Activated T-cell treated with anti-CD3 and anti-CD28 coated beads, Interleukin-2, amount 50 U/mL, for 48 hours (primary cell): ENCODE measurements around the gene HAGHL.

ENCODE experiments used
- DNase-seq, 2 experiments: peaks; one replicate each; pipeline ENCODE4 v3.0.0-alpha.2; 2020

The HAGHL gene, protein sequence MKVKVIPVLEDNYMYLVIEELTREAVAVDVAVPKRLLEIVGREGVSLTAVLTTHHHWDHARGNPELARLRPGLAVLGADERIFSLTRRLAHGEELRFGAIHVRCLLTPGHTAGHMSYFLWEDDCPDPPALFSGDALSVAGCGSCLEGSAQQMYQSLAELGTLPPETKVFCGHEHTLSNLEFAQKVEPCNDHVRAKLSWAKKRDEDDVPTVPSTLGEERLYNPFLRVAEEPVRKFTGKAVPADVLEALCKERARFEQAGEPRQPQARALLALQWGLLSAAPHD

GRCh38 chr16:726438-727290, at the start of gene HAGHL, which contains the start of gene CCDC78:
TSS of gene HAGHL (plus strand) at chr16:727106. CDS start at chr16:727510, 404 bp downstream.
TSS of gene CCDC78 (minus strand) at chr16:726443. CDS start at chr16:726367, 76 bp downstream.
- peak; percentile 77 to 78 for DNase-seq

DNA sequence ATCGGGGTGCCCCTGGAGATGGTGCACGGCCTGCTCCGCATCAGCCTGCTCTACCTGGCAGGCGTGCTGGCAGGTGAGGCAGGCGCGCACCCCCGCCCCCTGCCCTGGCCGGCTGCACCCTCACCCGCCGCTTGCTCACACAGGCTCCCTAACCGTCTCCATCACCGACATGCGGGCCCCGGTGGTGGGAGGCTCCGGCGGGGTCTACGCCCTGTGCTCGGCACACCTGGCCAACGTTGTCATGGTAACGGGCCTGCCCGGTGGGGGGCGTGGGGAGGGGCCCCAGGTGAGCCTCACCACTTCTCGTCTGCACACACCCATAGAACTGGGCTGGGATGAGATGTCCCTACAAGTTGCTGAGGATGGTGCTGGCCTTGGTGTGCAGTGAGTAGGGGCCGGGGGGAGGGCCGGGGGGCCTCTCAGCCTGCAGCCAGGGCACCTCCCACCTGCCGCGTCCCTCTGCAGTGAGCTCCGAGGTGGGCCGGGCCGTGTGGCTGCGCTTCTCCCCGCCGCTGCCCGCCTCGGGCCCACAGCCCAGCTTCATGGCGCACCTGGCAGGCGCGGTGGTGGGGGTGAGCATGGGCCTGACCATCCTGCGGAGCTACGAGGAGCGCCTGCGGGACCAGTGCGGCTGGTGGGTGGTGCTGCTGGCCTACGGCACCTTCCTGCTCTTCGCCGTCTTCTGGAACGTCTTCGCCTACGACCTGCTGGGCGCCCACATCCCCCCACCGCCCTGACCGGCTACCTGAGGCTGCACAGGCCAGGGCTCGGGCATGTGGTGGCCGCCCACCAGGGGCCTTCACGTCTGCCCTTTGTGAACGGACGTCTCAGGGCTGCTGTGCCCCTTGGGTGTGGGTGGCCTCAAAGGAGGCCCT, 49.4 kb upstream of the HAGHL start:
- no peak for DNase-seq

DNA sequence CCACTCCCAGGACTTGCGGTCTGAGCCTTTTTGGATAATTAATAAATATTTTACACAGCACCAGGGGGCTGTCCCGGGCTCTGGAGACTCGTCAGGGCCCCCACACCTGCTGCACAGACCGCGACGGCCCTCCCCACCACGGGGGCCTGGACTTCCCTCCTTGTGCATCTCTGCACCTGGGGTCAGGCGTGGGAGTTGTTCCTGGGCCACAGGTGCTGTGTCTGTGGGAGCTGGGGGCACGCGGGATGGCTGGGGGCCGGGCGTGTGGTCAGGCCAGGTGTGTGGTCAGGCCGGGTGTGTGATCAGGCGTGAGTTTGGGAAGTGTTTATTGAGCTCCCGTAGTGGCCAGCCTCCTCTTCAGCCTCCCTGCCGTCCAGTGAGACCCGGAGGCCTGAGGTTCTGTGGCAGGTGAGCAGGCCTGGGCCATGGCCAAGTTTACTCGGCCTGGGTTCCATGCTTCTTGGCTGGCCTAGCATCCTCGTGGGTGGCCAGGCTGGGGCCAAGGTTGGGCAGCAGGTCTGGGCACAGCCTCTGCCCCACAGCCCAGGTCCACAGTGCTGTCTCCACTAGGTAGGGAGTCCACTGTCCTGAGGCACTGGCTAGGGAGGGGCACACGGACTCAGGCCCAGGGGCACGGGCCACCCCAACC, 48.6 kb upstream of the HAGHL start:
- no peak for DNase-seq

GRCh38 chr16:678858-679813, 47.8 kb upstream of the HAGHL start:
- DNase-seq: peak in 1 of 2 experiments; percentile 77

DNA sequence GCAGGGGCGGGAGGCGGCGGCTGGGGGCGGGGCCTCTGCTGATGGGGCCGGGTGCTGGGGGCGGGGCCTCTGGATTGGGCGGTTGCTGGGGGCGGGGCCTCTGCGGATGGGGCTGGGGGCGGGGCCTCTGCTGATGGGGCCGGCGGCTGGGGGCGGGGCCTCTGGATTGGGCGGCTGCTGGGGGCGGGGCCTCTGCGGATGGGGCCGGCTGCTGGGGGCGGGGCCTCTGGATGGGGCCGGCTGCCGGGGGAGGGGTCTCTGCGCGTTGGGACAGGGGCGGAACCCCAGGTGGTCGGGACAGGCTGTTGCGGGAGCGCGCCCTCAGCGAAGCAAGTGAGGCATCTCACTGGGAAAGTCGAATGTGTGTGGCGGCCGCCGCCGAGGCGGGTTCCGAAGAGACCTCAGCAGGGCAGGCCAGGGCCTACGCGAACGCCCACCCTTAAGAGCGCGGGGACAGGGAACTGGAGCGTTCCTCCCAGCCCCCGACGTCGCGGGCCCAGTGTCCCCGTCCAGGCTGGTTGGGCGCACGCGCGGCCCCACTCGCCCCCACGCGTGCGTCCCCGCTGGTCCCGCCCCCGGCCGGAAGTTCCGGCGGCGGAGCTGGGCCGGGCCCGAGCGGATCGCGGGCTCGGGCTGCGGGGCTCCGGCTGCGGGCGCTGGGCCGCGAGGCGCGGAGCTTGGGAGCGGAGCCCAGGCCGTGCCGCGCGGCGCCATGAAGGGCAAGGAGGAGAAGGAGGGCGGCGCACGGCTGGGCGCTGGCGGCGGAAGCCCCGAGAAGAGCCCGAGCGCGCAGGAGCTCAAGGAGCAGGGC, 46.9 kb upstream of the HAGHL start, which contains the start of gene STUB1:
Gene STUB1, plus strand, starts transcription at position 597 of the 811 bp plus-strand sequence. Its CDS starts 116 bp downstream, at position 713.
- peak; percentile 89 to 93 for DNase-seq

GRCh38 chr16:680625-680945, 46.3 kb upstream of the HAGHL start:
- DNase-seq: no peak

DNA sequence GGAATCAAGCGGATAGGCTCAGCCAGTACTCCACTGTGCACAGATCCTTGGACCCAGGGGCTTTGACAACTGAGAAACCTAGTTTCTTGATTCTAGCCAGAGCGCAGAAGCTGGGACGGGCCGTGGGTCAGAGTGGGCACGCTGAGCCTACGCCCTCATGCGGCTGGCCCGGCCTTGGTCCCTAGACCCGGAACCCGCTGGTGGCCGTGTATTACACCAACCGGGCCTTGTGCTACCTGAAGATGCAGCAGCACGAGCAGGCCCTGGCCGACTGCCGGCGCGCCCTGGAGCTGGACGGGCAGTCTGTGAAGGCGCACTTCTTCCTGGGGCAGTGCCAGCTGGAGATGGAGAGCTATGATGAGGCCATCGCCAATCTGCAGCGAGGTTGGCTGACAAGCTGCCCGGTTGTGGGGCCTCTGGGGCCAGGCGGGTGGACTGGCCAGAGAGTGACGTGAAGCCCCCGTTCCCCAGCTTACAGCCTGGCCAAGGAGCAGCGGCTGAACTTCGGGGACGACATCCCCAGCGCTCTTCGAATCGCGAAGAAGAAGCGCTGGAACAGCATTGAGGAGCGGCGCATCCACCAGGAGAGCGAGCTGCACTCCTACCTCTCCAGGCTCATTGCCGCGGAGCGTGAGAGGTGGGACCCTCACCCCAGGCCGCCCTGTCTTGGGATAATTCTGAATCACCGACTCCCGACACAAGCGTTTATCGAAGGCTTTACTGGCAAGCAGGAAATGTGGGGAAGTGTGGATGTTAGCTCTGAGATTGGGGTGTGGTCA, 45.8 kb upstream of the HAGHL start:
- peak in 1 of 2 experiments; percentile 51 for DNase-seq

- DNase-seq: no peak
These were observed 45.0 kb upstream of the HAGHL start for GRCh38 chr16:681746-682427.

DNA sequence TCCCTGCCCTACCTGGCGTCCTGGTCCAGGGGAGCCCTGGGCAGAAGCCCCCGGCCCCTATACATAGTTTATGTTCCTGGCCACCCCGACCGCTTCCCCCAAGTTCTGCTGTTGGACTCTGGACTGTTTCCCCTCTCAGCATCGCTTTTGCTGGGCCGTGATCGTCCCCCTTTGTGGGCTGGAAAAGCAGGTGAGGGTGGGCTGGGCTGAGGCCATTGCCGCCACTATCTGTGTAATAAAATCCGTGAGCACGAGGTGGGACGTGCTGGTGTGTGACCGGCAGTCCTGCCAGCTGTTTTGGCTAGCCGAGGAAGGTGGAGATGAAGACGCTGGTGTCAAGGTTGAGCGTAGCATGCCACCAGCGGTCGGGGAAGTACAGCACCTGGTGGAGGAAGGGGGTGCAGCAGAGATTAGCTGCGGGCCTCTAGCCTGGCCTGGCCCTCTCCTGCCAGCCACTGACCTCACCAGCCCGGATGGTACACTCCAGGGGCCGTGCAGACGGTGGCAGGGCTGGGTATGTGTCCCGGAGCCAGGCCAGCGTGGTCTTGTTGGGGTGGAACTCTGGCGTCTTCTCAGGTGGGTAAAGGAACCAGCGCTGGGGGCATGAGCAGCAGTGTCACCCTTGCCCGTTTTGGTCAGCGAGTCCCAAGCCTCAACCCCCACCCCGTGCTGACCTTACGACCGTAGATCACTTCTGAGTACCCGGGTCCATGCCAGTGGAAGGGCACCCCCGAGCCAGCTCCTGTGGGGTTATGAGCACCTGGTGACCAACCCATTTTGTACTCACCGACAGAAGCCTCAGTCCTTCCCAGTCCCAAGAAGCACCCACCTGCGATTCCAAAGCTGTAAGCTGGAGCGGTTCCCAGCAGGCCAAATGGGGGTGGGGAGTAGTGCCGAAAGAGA, 44.2 kb upstream of the HAGHL start:
- DNase-seq: no peak

- peak in 1 of 2 experiments; percentile 42 for DNase-seq
These were observed 43.4 kb upstream of the HAGHL start for GRCh38 chr16:683396-684070.

GRCh38 chr16:684071-684794, 42.7 kb upstream of the HAGHL start, which contains the start of gene JMJD8:
TSS of gene JMJD8 (minus strand) at chr16:684334. CDS start at chr16:684319, 15 bp downstream.
- peak; percentile 95 to 98 for DNase-seq

DNA sequence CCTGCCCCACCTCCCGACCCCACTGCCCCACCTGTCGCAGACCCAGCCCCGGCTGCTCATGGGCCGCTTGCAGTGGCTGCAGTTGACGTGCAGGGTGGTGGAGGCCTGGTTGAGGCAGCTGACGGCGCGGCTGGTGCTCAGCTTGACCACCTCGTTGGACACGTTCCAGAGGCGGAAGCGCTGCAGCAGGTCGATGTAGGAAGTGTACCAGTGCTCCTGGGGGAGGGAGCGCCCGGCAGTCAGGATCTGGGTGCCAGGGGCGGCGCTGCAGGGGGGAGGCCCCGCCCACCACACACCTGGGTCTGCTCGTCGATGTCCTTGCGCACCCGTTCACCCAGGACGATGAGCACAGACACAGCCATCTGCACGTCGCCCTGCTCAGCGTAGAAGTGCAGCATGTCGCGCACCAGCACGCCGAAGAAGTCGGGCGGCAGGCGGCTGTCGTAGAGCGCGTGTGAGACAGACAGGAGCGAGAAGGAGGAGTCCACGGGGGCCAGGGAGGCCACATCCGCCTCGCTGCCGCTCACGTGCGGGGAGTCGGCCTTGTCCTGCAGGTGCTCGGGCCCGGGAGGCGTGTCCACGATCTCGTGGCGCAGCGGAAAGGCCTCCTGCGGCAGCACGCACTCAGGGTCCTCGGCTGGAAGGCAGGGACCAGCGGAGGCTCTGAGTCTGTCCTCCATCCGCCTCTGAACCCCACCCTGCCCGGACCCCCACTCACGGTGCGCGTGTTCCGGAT, 41.8 kb upstream of the HAGHL start:
- DNase-seq: no peak

DNA sequence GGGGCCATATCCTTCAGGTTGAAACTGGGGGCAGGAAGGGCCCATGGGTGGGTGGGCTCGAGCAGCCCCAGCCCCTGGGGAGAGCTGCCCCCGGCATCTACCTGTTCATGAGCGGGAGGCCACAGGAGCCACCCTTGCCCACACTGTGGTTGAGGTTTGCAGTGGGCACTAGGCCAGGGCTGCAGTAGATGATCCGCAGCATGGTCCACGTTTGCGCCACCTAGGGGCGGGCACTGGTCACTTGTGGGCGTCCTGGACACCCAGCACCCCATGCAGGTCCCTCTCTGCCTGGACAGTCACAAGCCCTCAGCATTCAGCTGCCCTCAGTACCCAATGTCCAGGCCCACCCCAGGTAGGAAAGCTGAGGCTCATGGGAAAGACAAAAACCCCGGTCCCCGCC, 40.9 kb upstream of the HAGHL start:
- DNase-seq: no peak

DNA sequence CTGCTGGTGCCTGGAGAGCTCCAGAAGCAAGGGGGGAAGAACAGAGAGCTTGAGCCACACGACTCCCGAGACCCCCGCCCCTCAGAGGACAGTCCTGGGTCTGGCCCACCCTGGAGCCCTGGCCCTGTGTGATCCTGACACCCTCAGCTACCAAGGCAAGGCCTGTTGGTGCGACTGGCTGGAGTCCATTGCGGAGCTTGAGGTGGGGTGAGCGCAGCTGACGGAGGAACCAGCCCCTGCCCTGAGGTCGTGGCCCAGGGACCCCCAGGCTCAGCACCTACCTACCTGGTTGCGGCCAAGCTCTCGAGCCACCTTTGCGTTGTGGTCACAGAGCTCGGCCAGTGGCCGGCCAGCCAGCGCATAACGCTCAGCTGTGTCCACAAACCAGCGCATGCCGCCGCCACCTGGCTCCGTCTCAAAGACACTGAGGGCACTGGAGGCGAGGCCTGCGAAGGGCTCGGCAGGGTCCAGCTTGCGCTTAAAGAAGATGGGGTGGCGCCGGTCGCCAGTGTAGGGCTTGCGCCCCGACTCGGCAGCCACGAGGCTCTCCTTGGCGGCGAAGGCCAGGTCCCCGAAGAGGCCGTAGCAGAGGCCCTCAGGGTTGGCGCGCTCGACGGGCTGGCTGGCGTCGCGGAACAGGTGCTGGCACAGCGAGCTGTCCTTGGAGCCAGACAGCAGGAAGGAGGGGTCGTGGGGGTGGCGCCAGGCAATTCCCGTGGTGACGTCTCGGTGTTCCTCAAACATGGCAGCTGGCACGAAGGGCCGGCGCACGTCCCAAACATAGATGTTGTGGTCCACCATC, 40.2 kb upstream of the HAGHL start:
- no peak for DNase-seq

GRCh38 chr16:687499-687898, 39.4 kb upstream of the HAGHL start:
- DNase-seq: no peak
